Mesenchymal stem cell (in vitro differentiated cells and primary cell): ENCODE data around the gene LRP8.

ENCODE experiments used
- DNase-seq: peaks from one replicate; pipeline ENCODE4 v3.0.0-alpha.2; 2013
- H2AFZ ChIP-seq: one replicate; pipeline ENCODE4 v1.6.1; 2013; ENCODE audit warnings: low read depth, mild to moderate bottlenecking, control low read depth, inconsistent platforms, low read length, moderate library complexity
- H2AK5ac ChIP-seq: 2 replicates; pipeline ENCODE4 v1.6.1; 2013; ENCODE audit warnings: low read length, moderate library complexity, mild to moderate bottlenecking, inconsistent platforms; ENCODE audit not compliant: severe bottlenecking
- H2BK120ac ChIP-seq: one replicate; pipeline ENCODE4 v1.6.1; 2013; ENCODE audit warnings: low read depth, mild to moderate bottlenecking, inconsistent platforms, low read length, moderate library complexity
- H2BK12ac ChIP-seq, 2 experiments: one replicate each; pipeline ENCODE4 v1.6.1; 2013; ENCODE audit warnings: inconsistent platforms in 2 of 2, low read length in 2 of 2, mild to moderate bottlenecking in 2 of 2, moderate library complexity in 2 of 2, control low read depth in 1 of 2
- H2BK15ac ChIP-seq: one replicate; pipeline ENCODE4 v1.6.1; 2013; ENCODE audit warnings: mild to moderate bottlenecking, low read depth, inconsistent platforms; ENCODE audit not compliant: poor library complexity, severe bottlenecking
- H2BK5ac ChIP-seq: 2 replicates; pipeline ENCODE4 v1.6.1; 2013; ENCODE audit warnings: low read depth, mild to moderate bottlenecking, low read length, control low read depth, inconsistent platforms; ENCODE audit not compliant: poor library complexity, severe bottlenecking
- H3K14ac ChIP-seq, 2 experiments: one replicate each; pipeline ENCODE4 v1.6.1; 2013; ENCODE audit warnings: inconsistent platforms in 2 of 2, low read length in 2 of 2, control low read depth in 1 of 2, mild to moderate bottlenecking in 1 of 2, moderate library complexity in 1 of 2
- H3K18ac ChIP-seq, 2 experiments: one replicate each; pipeline ENCODE4 v1.6.1; 2013; ENCODE audit warnings: inconsistent platforms in 2 of 2, low read length in 2 of 2, control low read depth in 1 of 2, low read depth in 1 of 2, mild to moderate bottlenecking in 1 of 2
- H3K23ac ChIP-seq, 2 experiments: one replicate each; pipeline ENCODE4 v1.6.1; 2013; ENCODE audit warnings: inconsistent platforms in 2 of 2, low read length in 2 of 2, mild to moderate bottlenecking in 2 of 2, moderate library complexity in 2 of 2, control low read depth in 1 of 2
- H3K27ac ChIP-seq: 2 replicates; pipeline ENCODE4 v1.5.1; 2013; ENCODE audit warnings: mild to moderate bottlenecking, moderate library complexity, low read length, control low read depth, inconsistent platforms; ENCODE audit not compliant: poor library complexity, severe bottlenecking
- H3K27me3 ChIP-seq, 2 experiments: 2 replicates each; pipeline versions ENCODE4 v1.6.1 to v1.7.0; 2013; ENCODE audit warnings: low read length in 2 of 2, mild to moderate bottlenecking in 2 of 2, moderate library complexity in 2 of 2, control low read depth in 1 of 2, inconsistent platforms in 1 of 2; ENCODE audit not compliant: control insufficient read depth in 1 of 2, insufficient read depth in 1 of 2
- H3K36me3 ChIP-seq, 2 experiments: 2 replicates each; pipeline versions ENCODE4 v1.6.1 to v1.7.0; 2013; ENCODE audit warnings: low read length in 2 of 2, control low read depth in 1 of 2, inconsistent platforms in 1 of 2, low read depth in 1 of 2, mild to moderate bottlenecking in 1 of 2; ENCODE audit not compliant: insufficient read depth in 2 of 2, control insufficient read depth in 1 of 2
- H3K4ac ChIP-seq, 2 experiments: one replicate each; pipeline ENCODE4 v1.6.1; 2013; ENCODE audit warnings: inconsistent platforms in 2 of 2, low read length in 2 of 2, mild to moderate bottlenecking in 2 of 2, moderate library complexity in 2 of 2, control low read depth in 1 of 2, low read depth in 1 of 2
- H3K4me1 ChIP-seq: 2 replicates; pipeline ENCODE4 v1.6.1; 2013; ENCODE audit warnings: low read depth, low read length, control low read depth; ENCODE audit not compliant: control insufficient read depth, insufficient read depth
- H3K4me2 ChIP-seq: 2 replicates; pipeline ENCODE4 v1.6.1; 2013; ENCODE audit warnings: low read length, mild to moderate bottlenecking, inconsistent platforms; ENCODE audit not compliant: poor library complexity, severe bottlenecking
- H3K4me3 ChIP-seq, 2 experiments: 2 replicates each; pipeline versions ENCODE4 v1.5.1 to v1.7.0; 2013; ENCODE audit warnings: low read length in 2 of 2, mild to moderate bottlenecking in 2 of 2, control low read depth in 1 of 2, low read depth in 1 of 2; ENCODE audit not compliant: insufficient read depth in 1 of 2
- H3K79me1 ChIP-seq: replicated peaks from 2 replicates; pipeline ENCODE4 v1.6.1; 2013; ENCODE audit warnings: mild to moderate bottlenecking, control low read depth, low read length, inconsistent platforms; ENCODE audit not compliant: poor library complexity, severe bottlenecking
- H3K9ac ChIP-seq: 2 replicates; pipeline ENCODE4 v1.7.0; 2013; ENCODE audit warnings: mild to moderate bottlenecking, low read length, moderate library complexity
- H3K9me3 ChIP-seq: 2 replicates; pipeline ENCODE4 v1.7.0; 2013; ENCODE audit warnings: mild to moderate bottlenecking, low read length; ENCODE audit not compliant: control insufficient read depth
- H4K8ac ChIP-seq: one replicate; pipeline ENCODE4 v1.6.1; 2013; ENCODE audit warnings: inconsistent platforms, mild to moderate bottlenecking, low read length, moderate library complexity
- H4K91ac ChIP-seq: one replicate; pipeline ENCODE4 v1.6.1; 2013; ENCODE audit warnings: mild to moderate bottlenecking, low read length, inconsistent platforms
- WGBS: methylation state at CpG from one replicate; pipeline ENCODE4 v1.1.7; 2013; ENCODE audit warnings: mixed read lengths; 5-methylcytosine and 5-hydroxymethylcytosine counted together

Gene LRP8

DNA sequence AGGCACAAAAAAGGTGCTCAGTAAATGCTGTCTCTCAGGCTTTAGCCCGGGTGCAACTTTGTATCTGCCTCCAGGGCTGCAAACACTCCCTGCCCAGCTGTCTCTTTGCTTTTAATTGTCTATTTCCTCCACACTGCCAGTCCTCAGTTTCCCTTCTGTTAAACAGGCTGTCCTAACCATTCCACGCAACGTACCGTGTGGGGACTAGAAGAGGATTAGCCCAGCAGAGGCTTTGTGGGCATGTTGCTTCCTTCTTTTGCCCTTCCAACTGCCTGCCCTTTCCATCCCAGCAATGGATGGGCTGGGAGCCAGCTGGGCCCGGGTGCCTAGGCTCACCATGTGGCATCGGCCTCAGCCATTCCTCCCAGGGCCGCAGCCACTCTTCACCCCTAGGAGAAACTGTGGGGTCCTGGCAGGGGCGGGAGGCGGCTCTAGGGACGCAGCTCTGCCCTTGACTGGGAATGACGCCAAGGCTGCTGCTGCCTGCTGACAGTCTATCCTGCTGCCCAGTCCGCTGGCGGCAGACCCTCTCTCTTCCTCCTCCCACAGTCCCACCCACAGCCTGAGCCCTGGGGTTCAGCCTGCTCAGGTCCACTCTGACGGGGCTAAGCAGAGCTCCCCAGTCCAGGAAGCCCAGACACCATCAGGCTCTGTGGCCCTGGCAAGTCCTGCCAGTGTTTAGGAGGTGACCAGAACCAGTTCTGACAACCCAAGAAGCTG lies 40.6 kb upstream of the LRP8 start:
- Histone ChIP-seq H3K36me3 (no peaks in the 10 kb centered on the region), H3K4me1 (peaks cover 4% of the 10 kb centered on the region), H3K4ac (no peak overlapping the region), H2AFZ (no peak overlapping the region), H3K27me3 (peaks cover 58 to 69% of the 10 kb centered on the region in 2 experiments), H3K4me2 (no peak overlapping the region), H3K27ac (no peak overlapping the region), H2AK5ac (no peak overlapping the region), H3K9me3 (no peaks in the 10 kb centered on the region), H4K8ac (no peak overlapping the region), H3K18ac (no peak overlapping the region), H4K91ac (no peak overlapping the region), H3K4me3 (peak overlapping the region in 1 of 2 experiments; percentile 2), H2BK120ac (no peak overlapping the region), H3K23ac (no peak overlapping the region), H2BK15ac (no peak overlapping the region), H3K14ac (no peak overlapping the region), H2BK5ac (no peak overlapping the region), H3K79me1 (no peaks in the 10 kb centered on the region), H3K9ac (no peak overlapping the region), H2BK12ac (no peak overlapping the region)
- WGBS = 87% methylated on average over 14 of the region's 14 CpGs
- DNase-seq = no peak

DNA sequence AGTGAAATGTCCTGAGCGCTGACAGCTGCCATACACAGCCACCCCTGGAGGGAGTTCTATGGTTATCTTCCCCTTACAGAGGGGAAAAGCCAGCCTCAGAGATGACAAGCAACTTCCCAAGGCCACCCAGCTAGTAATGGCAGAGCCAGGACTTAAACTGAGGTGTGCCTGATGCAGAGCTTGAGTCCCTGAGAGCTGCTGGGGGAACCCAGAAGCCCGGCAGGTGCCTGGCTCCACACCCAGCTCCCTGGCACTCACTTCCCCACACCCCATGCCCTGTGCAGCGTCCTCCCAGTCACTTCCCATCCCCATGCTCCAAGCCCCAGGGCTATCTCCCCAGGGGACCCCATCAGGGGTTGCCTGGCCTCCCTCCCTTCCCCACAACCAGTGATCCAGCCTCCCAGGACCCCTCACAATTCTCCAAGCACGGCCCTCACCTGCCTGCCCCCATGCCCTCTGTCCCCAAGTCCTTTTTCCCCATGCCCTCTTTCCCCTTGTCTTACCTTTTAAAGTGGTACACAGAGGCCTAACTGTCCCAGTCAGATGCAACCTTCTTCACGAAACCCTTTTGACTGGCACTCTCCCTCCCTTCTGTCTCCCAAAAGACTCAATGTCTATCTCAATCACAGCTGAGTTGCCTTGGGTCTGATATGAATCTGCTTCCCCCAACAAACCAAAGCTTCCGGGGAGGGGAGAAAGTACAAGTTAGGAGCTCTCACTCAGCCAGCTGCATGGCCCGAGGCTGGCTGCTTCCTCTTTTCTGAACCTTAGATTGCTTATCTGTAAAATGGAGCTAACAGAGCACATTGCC lies 39.8 kb upstream of the LRP8 start:
- H3K14ac ChIP-seq = no peak overlapping the region
- H2AK5ac ChIP-seq = no peak overlapping the region
- H3K18ac ChIP-seq = no peak overlapping the region
- no peak overlapping the region for H2AFZ ChIP-seq
- H3K36me3 ChIP-seq = no peaks in the 10 kb centered on the region
- peaks cover 4% of the 10 kb centered on the region for H3K4me1 ChIP-seq
- H3K27me3 ChIP-seq = peaks cover 60 to 71% of the 10 kb centered on the region in 2 experiments
- H3K9me3 ChIP-seq = no peaks in the 10 kb centered on the region
- no peak overlapping the region for H3K4me2 ChIP-seq
- H4K8ac ChIP-seq = no peak overlapping the region
- H3K9ac ChIP-seq = no peak overlapping the region
- no peak overlapping the region for H2BK120ac ChIP-seq
- H4K91ac ChIP-seq = no peak overlapping the region
- no peak overlapping the region for H2BK15ac ChIP-seq
- no peak overlapping the region for H3K23ac ChIP-seq
- H2BK12ac ChIP-seq = no peak overlapping the region
- DNase-seq = no peak
- no peak overlapping the region for H3K27ac ChIP-seq
- H3K79me1 ChIP-seq = no peaks in the 10 kb centered on the region
- H3K4ac ChIP-seq = no peak overlapping the region
- H2BK5ac ChIP-seq = no peak overlapping the region
- WGBS = 71% methylated on average over 7 of the region's 7 CpGs
- H3K4me3 ChIP-seq = no peak overlapping the region

DNA sequence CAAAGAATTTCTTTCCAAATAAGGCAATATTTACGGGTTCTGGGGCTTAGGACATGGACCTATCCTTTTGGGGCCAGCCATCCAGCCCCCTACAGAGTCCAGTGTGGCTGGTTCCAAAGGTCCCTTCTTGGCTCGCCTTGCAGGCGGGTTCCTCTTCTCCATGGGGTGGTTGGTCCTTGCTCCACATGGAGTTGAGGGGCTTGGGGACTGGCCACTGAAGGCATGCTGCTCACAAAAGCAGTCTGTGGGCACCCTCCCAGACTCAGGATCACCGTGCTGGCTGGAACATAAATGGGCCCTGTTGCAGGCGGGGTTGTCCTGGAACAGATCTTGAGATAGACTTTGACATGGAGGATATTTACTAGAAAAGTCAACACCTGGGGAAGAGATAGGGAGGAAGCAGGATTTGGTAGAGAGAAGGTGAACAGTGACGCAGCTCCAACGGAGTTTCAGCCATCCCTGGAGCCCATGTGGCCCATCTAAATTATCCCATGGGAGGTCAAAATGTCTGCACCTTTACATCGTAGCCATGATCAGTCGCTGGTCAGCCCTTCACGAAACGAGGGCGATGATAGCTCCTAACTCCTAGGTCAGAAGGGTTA lies 39.1 kb upstream of the LRP8 start:
- Histone ChIP-seq H3K4me2 (no peak overlapping the region), H3K4ac (no peak overlapping the region), H2BK5ac (no peak overlapping the region), H3K4me3 (no peak overlapping the region), H2BK12ac (no peak overlapping the region), H2BK15ac (no peak overlapping the region), H3K9me3 (no peaks in the 10 kb centered on the region), H4K91ac (no peak overlapping the region), H2BK120ac (no peak overlapping the region), H3K36me3 (no peaks in the 10 kb centered on the region), H3K18ac (no peak overlapping the region), H3K23ac (no peak overlapping the region), H3K79me1 (no peaks in the 10 kb centered on the region), H3K27ac (no peak overlapping the region), H4K8ac (no peak overlapping the region), H2AK5ac (no peak overlapping the region), H3K9ac (no peak overlapping the region), H3K4me1 (peaks cover 4% of the 10 kb centered on the region), H3K27me3 (peaks cover 56 to 68% of the 10 kb centered on the region in 2 experiments), H3K14ac (no peak overlapping the region), H2AFZ (no peak overlapping the region)
- WGBS = 88% methylated on average over 12 of the region's 12 CpGs
- DNase-seq = no peak

DNA sequence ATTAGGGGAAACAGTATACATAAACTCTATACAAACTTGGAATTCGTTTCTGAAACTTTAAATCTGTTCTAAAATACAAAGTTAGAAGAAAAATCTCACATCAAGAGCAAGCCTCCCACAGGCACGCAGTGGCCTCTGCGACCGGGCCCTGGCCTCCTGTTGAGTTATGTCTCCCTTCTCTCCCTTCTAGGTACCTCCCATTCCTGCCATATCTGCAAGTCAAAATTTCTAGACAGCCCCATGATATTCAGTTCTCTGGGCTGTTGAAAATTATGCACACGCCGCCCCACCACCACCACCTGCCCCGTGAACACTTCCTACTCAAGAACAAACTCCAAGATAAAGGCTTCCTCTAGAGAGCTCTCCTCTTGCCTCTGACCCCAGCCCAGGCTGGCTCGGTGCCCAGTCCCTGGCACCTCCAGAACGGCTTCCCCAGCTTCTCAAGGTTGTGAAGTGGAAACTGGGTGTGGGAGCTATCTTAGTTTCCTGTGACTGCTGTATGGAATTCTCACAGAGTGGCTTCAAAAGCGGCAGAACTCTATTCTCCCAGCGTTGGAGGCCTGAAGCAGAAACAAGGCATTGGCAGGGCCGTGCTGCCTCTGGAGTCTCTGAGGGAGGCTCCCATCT lies 37.7 kb upstream of the LRP8 start:
- Histone ChIP-seq H3K4ac (no peak overlapping the region), H3K23ac (no peak overlapping the region), H3K14ac (no peak overlapping the region), H3K9me3 (no peaks in the 10 kb centered on the region), H3K79me1 (no peaks in the 10 kb centered on the region), H2BK5ac (no peak overlapping the region), H3K4me2 (no peak overlapping the region), H3K4me1 (peaks cover 2% of the 10 kb centered on the region), H3K27ac (no peak overlapping the region), H3K4me3 (no peak overlapping the region), H3K9ac (no peak overlapping the region), H2AK5ac (no peak overlapping the region), H2AFZ (no peak overlapping the region), H3K18ac (no peak overlapping the region), H4K91ac (no peak overlapping the region), H4K8ac (no peak overlapping the region), H3K36me3 (no peaks in the 10 kb centered on the region), H2BK12ac (no peak overlapping the region), H3K27me3 (peaks cover 43 to 61% of the 10 kb centered on the region in 2 experiments), H2BK120ac (no peak overlapping the region), H2BK15ac (no peak overlapping the region)
- 83% methylated on average over 11 of the region's 12 CpGs for WGBS
- no peak for DNase-seq
